ENCODE data around the gene SERPINE3.

DNA sequence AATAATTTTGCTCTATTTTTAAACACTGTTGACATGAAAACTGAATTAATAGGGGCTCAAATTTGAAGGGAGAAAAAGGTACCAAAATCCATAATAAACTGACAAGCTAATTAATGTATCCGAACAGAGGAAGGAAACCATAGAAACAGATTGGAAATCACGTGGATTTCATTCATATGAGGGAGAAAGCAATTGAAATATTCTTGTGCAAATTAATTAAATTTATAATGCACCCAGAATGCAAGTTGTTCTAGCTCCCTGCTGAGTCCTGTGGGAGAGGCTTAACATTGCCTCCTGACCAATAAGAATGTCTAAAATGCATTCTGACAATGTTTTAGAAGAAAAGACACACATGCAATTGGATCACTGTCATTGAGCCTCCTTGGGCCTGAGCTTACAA, 17.7 kb upstream of the SERPINE3 start:
- TF ChIP-seq, protein P1, sequence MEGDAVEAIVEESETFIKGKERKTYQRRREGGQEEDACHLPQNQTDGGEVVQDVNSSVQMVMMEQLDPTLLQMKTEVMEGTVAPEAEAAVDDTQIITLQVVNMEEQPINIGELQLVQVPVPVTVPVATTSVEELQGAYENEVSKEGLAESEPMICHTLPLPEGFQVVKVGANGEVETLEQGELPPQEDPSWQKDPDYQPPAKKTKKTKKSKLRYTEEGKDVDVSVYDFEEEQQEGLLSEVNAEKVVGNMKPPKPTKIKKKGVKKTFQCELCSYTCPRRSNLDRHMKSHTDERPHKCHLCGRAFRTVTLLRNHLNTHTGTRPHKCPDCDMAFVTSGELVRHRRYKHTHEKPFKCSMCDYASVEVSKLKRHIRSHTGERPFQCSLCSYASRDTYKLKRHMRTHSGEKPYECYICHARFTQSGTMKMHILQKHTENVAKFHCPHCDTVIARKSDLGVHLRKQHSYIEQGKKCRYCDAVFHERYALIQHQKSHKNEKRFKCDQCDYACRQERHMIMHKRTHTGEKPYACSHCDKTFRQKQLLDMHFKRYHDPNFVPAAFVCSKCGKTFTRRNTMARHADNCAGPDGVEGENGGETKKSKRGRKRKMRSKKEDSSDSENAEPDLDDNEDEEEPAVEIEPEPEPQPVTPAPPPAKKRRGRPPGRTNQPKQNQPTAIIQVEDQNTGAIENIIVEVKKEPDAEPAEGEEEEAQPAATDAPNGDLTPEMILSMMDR (IDR thresholded peaks at IDR 0.05) = no peak
- TF ChIP-seq EP300 (IDR thresholded peaks at IDR 0.05) = no peak

All from esophagus muscularis mucosa (tissue), 3 donors.